ENCODE measurements around the gene SCYL3. TPM values are rescaled to one million over a fixed set of nuclear protein-coding genes. Genes with fewer than 3 reads are reported as not detected.
"Not testable (repeated sequence)": the region's sequence is repeated elsewhere in the genome, so short reads cannot be mapped to it uniquely, and the experiment has no call there.

The SCYL3 gene
- total RNA-seq, 2 donors from 2014 or later: 8.3 to 14.4 TPM

DNA sequence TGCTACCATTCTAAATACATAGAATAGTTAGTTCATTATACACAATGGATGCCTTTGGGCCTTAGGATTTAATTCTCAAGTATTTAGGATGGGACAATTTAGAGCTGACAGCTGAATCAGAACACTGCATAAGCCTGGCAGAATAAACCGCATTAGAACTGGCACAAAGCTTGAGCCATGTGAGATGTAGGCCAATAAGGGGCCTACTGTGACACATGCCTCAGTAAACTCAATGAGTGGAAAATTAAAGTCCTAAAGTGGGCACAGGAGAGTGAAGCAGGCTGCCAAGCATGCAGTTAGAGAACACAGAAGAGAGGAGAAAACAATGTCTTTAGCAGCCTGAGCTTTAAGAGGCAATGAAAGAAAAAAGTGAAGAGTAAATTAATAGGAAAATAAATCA lies 24.3 kb downstream of the SCYL3 start:
- ATAC-seq (ENCODE audit: insufficient number of reproducible peaks, low FRiP score, low read depth) (no peak), DNase-seq (ENCODE audit: low spot score) (no peak)
- H3K4me3 ChIP-seq: no peak overlapping the region
- TF ChIP-seq, protein P1, sequence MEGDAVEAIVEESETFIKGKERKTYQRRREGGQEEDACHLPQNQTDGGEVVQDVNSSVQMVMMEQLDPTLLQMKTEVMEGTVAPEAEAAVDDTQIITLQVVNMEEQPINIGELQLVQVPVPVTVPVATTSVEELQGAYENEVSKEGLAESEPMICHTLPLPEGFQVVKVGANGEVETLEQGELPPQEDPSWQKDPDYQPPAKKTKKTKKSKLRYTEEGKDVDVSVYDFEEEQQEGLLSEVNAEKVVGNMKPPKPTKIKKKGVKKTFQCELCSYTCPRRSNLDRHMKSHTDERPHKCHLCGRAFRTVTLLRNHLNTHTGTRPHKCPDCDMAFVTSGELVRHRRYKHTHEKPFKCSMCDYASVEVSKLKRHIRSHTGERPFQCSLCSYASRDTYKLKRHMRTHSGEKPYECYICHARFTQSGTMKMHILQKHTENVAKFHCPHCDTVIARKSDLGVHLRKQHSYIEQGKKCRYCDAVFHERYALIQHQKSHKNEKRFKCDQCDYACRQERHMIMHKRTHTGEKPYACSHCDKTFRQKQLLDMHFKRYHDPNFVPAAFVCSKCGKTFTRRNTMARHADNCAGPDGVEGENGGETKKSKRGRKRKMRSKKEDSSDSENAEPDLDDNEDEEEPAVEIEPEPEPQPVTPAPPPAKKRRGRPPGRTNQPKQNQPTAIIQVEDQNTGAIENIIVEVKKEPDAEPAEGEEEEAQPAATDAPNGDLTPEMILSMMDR (IDR thresholded peaks at IDR 0.05): no peak
- H3K27ac ChIP-seq: no peak overlapping the region
- no peaks in the 10 kb centered on the region for H3K27me3 ChIP-seq (replicated peaks; ENCODE audit: insufficient read depth)
- H3K9me3 ChIP-seq: no peaks in the 10 kb centered on the region
- no peaks in the 10 kb centered on the region for H3K4me1 ChIP-seq (ENCODE audit: control insufficient read depth in 1 of 2, low read depth in 2 of 2)
- peaks cover 49% of the 10 kb centered on the region for H3K36me3 ChIP-seq

DNA sequence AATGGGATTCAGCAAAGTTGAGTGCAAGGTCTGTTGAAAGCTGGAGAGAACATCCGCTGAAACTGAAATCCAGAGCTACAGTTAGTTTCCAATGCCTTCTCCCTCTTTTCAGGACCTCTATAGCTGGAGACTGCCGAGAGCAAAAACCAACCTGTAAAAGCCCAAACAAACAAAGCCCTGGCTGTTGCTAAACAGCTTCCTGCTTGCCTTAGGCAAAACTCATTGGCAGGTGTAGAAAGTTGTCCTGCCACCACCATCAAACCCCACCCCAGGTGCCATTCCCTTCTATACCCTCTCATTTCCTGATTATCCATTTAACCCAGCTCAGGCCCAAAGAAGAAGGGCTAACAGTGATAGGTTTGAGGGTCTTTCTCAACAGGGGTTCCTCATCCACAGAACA lies 24.7 kb downstream of the SCYL3 start:
- TF ChIP-seq, protein P1 (IDR thresholded peaks at IDR 0.05): no peak
- no peak overlapping the region for H3K27ac ChIP-seq
- no peak for DNase-seq (ENCODE audit: low spot score)
- H3K4me3 ChIP-seq: no peak overlapping the region
- peaks cover 54% of the 10 kb centered on the region for H3K36me3 ChIP-seq
- no peaks in the 10 kb centered on the region for H3K27me3 ChIP-seq (replicated peaks; ENCODE audit: insufficient read depth)
- H3K4me1 ChIP-seq (ENCODE audit: control insufficient read depth in 1 of 2, low read depth in 2 of 2): no peaks in the 10 kb centered on the region
- no peaks in the 10 kb centered on the region for H3K9me3 ChIP-seq
- ATAC-seq (ENCODE audit: insufficient number of reproducible peaks, low FRiP score, low read depth): no peak

DNA sequence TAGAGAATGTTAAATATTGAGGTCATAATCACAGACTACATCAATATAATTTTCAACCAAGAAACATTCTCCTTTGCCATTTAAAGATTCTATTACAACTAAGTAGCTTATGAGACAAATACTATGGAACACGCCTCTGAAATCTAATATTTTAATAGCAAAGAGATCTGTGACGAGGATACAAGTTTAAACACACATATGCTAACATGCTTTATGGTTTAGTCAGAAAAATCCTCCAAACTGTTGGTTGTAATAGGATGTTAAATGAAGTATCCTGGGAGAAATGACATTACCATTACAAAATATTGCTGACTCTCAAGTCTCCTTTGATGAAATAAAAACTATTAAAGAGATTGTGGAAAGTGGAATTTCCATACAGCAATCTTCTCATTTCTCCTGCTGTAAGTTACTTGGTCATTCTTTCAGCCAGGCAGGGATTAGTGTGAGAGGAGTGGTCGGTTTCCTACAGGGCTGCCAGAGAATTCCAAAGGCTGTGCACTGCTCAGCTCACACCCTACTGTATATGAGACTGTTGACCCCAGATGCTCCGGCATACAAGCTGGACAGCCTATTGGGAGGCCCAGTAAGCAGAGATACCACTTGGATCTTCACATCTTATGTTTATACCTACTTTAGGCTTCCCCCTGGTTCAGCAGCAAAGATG lies 26.6 kb downstream of the SCYL3 start:
- H3K27me3 ChIP-seq (replicated peaks; ENCODE audit: insufficient read depth): no peaks in the 10 kb centered on the region
- no peaks in the 10 kb centered on the region for H3K4me1 ChIP-seq (ENCODE audit: control insufficient read depth in 1 of 2, low read depth in 2 of 2)
- no peaks in the 10 kb centered on the region for H3K9me3 ChIP-seq
- ATAC-seq (ENCODE audit: insufficient number of reproducible peaks, low FRiP score, low read depth): no peak
- H3K27ac ChIP-seq: no peak overlapping the region
- H3K36me3 ChIP-seq: peaks cover 67% of the 10 kb centered on the region
- DNase-seq (ENCODE audit: low spot score): no peak
- TF ChIP-seq, protein P1 (IDR thresholded peaks at IDR 0.05): no peak
- no peak overlapping the region for H3K4me3 ChIP-seq

DNA sequence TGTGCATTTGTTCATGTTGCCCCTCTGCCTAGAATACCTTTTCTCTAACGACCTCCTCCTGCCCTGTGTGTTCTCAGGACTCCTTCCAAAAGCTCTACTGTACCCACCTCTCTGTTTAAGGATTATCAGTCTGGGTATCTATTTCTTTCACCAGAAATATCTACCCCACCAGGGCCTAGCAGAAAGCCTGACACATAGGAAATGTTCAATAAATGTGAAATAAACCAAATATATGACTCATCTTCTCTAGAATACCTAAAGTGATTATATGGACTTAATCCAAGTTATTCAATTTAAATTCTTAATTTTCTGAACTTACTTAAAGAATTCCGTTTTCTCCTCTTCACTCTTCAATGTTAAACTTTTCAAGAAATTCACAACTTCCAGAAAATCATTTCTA lies 27.1 kb downstream of the SCYL3 start:
- no peaks in the 10 kb centered on the region for H3K9me3 ChIP-seq
- no peaks in the 10 kb centered on the region for H3K27me3 ChIP-seq (replicated peaks; ENCODE audit: insufficient read depth)
- H3K4me1 ChIP-seq (ENCODE audit: control insufficient read depth in 1 of 2, low read depth in 2 of 2): no peaks in the 10 kb centered on the region
- DNase-seq (ENCODE audit: low spot score) (no peak), ATAC-seq (ENCODE audit: insufficient number of reproducible peaks, low FRiP score, low read depth) (no peak)
- H3K36me3 ChIP-seq: peaks cover 66% of the 10 kb centered on the region
- H3K27ac ChIP-seq: no peak overlapping the region
- TF ChIP-seq, protein P1 (IDR thresholded peaks at IDR 0.05): no peak
- H3K4me3 ChIP-seq: no peak overlapping the region

DNA sequence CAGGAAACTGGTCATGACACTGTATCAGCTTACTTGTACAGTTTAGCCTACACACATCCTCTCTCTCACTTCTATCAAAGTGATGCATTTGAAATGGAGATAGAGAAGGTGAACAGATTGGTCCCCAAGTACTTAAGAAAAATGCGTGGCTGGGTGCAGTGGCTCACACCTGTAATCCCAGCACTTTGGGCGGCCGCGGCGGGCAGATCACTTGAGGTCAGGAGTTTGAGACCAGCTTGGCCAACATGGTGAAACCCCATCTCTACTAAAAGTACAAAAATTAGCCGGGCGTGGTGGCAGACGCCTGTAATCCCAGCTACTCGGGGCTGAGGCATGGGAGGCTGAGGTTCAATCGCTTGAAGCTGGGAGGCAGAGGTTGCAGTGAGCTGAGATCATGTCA lies 29.2 kb downstream of the SCYL3 start:
- ATAC-seq (ENCODE audit: insufficient number of reproducible peaks, low FRiP score, low read depth); H3K27ac ChIP-seq; H3K4me1 ChIP-seq (ENCODE audit: control insufficient read depth in 1 of 2, low read depth in 2 of 2); H3K27me3 ChIP-seq (replicated peaks; ENCODE audit: insufficient read depth); H3K4me3 ChIP-seq; DNase-seq (ENCODE audit: low spot score); H3K9me3 ChIP-seq: not testable (repeated sequence)
- peaks cover 67% of the 10 kb centered on the region for H3K36me3 ChIP-seq

DNA sequence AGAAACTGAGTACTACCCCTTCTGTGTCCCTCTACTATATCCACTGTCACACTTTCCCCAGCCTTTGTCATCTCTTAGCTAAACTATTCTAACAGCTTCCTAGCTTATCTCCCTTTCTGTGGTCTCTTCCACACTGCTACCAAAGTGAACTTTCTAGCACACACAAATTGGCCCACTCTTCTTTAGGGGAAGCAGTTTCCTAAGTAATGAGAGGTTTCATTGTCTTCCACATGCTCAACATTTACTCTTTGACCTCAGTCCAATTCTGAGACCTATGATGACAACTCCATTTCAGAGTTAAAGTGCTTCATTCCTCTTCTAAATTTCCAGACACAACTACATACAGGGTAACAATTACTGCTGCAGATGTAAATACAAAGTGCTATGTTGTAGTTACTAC lies 32.9 kb downstream of the SCYL3 start:
- Histone ChIP-seq H3K27me3 (replicated peaks; ENCODE audit: insufficient read depth) (no peaks in the 10 kb centered on the region), H3K27ac (no peak overlapping the region), H3K4me3 (no peak overlapping the region), H3K4me1 (ENCODE audit: control insufficient read depth in 1 of 2, low read depth in 2 of 2) (no peaks in the 10 kb centered on the region), H3K36me3 (peaks cover 49% of the 10 kb centered on the region), H3K9me3 (no peaks in the 10 kb centered on the region)
- ATAC-seq (ENCODE audit: insufficient number of reproducible peaks, low FRiP score, low read depth) (no peak), DNase-seq (ENCODE audit: low spot score) (no peak)
- TF ChIP-seq, protein P1 (IDR thresholded peaks at IDR 0.05): no peak

Measured in thoracic aorta (tissue), 2 donors.